Measurements from ENCODE around the gene FNIP1.

Gene FNIP1

GRCh38 chr5:131671409-131671808 is 125.4 kb downstream of the FNIP1 start:
- Histone ChIP-seq H3K27me3 (ENCODE audit: control insufficient read depth, insufficient read depth, low read length) (no peaks in the 10 kb centered on the region), H3K9ac (ENCODE audit: low read length) (no peak overlapping the region), H3K27ac (ENCODE audit: low read depth, low read length) (peak overlapping the region; percentile 82), H3K4me3 (ENCODE audit: low read length) (no peak overlapping the region), H3K36me3 (ENCODE audit: control insufficient read depth, insufficient read depth, low read length) (no peaks in the 10 kb centered on the region), H3K4me1 (ENCODE audit: control insufficient read depth, insufficient read depth, low read length) (peaks cover 24% of the 10 kb centered on the region)

GRCh38 chr5:131664929-131665328 is 131.9 kb downstream of the FNIP1 start:
- Histone ChIP-seq H3K27me3 (ENCODE audit: control insufficient read depth, insufficient read depth, low read length) (no peaks in the 10 kb centered on the region), H3K9ac (ENCODE audit: low read length) (no peak overlapping the region), H3K4me3 (ENCODE audit: low read length) (no peak overlapping the region), H3K27ac (ENCODE audit: low read depth, low read length) (no peak overlapping the region), H3K4me1 (ENCODE audit: control insufficient read depth, insufficient read depth, low read length) (no peaks in the 10 kb centered on the region), H3K36me3 (ENCODE audit: control insufficient read depth, insufficient read depth, low read length) (peaks cover 12% of the 10 kb centered on the region)

DNA sequence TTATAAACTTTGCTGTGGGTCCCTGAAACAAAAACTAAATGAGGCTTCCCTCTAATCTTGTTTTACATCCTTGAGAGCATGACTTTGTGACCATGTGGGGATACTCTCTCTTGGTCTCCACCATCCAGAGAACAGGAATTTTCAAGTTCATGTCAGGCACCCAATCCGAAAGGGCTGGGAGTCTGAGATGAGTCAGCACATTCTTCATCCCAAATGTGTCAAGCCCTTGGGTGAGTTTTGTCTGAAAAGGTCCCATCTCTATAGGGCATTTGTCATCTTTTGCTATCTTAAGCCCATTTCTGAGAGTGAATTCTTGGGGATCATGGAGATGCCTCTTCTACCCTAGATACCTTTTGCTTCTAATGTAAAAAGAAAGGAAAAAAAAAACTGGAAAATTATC is 134.9 kb downstream of the FNIP1 start:
- no peak overlapping the region for H3K4me3 ChIP-seq (ENCODE audit: low read length)
- no peak overlapping the region for H3K27ac ChIP-seq (ENCODE audit: low read depth, low read length)
- no peak overlapping the region for H3K9ac ChIP-seq (ENCODE audit: low read length)
- H3K4me1 ChIP-seq (ENCODE audit: control insufficient read depth, insufficient read depth, low read length), result no peaks in the 10 kb centered on the region
- H3K27me3 ChIP-seq (ENCODE audit: control insufficient read depth, insufficient read depth, low read length), result no peaks in the 10 kb centered on the region
- peaks cover 22% of the 10 kb centered on the region for H3K36me3 ChIP-seq (ENCODE audit: control insufficient read depth, insufficient read depth, low read length)

DNA sequence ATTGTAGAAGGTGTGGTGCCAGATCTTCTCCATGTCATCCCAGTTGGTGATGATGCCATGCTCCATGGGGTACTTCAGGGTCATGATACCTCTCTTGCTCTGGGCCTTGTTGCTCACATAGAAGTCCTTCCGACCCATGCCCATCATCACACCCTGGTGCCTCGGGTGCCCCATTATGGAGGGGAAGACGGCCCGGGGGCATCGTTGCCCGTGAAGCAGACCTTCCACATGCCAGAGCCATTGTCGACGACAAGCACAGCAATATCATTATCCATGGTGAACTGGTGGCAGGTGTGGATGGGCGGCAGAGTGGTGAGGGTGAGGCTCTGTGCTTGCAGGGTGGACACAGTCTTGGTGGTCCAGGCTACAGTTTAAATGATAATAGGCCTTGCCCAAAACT is 137.0 kb downstream of the FNIP1 start:
- Histone ChIP-seq H3K9ac (ENCODE audit: low read length) (no peak overlapping the region), H3K36me3 (ENCODE audit: control insufficient read depth, insufficient read depth, low read length) (peaks cover 22% of the 10 kb centered on the region), H3K27ac (ENCODE audit: low read depth, low read length) (no peak overlapping the region), H3K4me1 (ENCODE audit: control insufficient read depth, insufficient read depth, low read length) (no peaks in the 10 kb centered on the region), H3K27me3 (ENCODE audit: control insufficient read depth, insufficient read depth, low read length) (no peaks in the 10 kb centered on the region), H3K4me3 (ENCODE audit: low read length) (no peak overlapping the region)

DNA sequence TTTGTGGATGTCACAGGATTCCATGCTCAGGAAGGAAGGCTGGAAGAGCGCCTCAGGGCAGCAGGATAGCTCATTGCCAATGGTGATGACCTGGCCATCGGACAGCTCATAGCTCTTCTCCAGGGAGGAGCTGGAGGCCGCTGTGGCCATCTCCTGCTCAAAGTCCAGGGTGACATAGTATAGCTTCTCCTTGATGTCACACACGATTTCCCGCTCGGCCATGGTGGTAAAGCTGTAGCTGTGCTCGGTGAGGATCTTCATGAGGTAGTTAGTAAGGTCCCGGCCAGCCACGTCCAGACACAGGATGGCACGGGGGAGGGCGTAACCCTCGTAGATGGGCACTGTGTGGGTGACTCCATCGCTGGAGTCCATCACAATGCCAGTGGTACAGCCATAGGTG is 137.5 kb downstream of the FNIP1 start:
- Histone ChIP-seq H3K27me3 (ENCODE audit: control insufficient read depth, insufficient read depth, low read length) (no peaks in the 10 kb centered on the region), H3K4me1 (ENCODE audit: control insufficient read depth, insufficient read depth, low read length) (no peaks in the 10 kb centered on the region), H3K4me3 (ENCODE audit: low read length) (no peak overlapping the region), H3K27ac (ENCODE audit: low read depth, low read length) (no peak overlapping the region), H3K9ac (ENCODE audit: low read length) (no peak overlapping the region), H3K36me3 (ENCODE audit: control insufficient read depth, insufficient read depth, low read length) (peaks cover 22% of the 10 kb centered on the region)

GRCh38 chr5:131654776-131655175 is 142.0 kb downstream of the FNIP1 start:
- Histone ChIP-seq H3K36me3 (ENCODE audit: control insufficient read depth, insufficient read depth, low read length) (peaks cover 18% of the 10 kb centered on the region), H3K4me3 (ENCODE audit: low read length) (no peak overlapping the region), H3K9ac (ENCODE audit: low read length) (no peak overlapping the region), H3K27me3 (ENCODE audit: control insufficient read depth, insufficient read depth, low read length) (no peaks in the 10 kb centered on the region), H3K4me1 (ENCODE audit: control insufficient read depth, insufficient read depth, low read length) (no peaks in the 10 kb centered on the region), H3K27ac (ENCODE audit: low read depth, low read length) (no peak overlapping the region)

GRCh38 chr5:131654309-131654708 is 142.5 kb downstream of the FNIP1 start:
- H3K36me3 ChIP-seq (ENCODE audit: control insufficient read depth, insufficient read depth, low read length), result peaks cover 14% of the 10 kb centered on the region
- H3K9ac ChIP-seq (ENCODE audit: low read length), result no peak overlapping the region
- no peak overlapping the region for H3K4me3 ChIP-seq (ENCODE audit: low read length)
- H3K4me1 ChIP-seq (ENCODE audit: control insufficient read depth, insufficient read depth, low read length), result no peaks in the 10 kb centered on the region
- H3K27ac ChIP-seq (ENCODE audit: low read depth, low read length), result no peak overlapping the region
- H3K27me3 ChIP-seq (ENCODE audit: control insufficient read depth, insufficient read depth, low read length), result no peaks in the 10 kb centered on the region

DNA sequence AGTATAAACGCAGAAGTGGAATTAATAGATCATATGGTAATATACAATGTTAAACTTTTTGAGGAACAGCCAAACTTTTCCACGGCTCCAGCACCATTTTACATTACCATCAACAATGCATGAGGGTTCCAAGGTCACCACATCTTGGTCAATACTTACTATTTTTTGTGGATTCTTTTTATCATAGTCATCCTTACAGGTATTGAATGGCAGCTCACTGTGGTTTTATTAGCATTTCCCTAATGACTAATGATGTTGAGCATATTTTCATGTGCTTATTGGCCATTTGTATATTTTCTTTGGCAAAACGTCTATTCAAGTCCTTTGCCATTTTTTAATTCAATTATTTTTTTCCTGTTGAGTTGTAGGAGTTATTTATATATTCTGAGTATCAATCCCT is 147.7 kb downstream of the FNIP1 start:
- Histone ChIP-seq H3K36me3 (ENCODE audit: control insufficient read depth, insufficient read depth, low read length) (peaks cover 14% of the 10 kb centered on the region), H3K9ac (ENCODE audit: low read length) (no peak overlapping the region), H3K27ac (ENCODE audit: low read depth, low read length) (no peak overlapping the region), H3K4me1 (ENCODE audit: control insufficient read depth, insufficient read depth, low read length) (no peaks in the 10 kb centered on the region), H3K4me3 (ENCODE audit: low read length) (no peak overlapping the region), H3K27me3 (ENCODE audit: control insufficient read depth, insufficient read depth, low read length) (no peaks in the 10 kb centered on the region)

DNA sequence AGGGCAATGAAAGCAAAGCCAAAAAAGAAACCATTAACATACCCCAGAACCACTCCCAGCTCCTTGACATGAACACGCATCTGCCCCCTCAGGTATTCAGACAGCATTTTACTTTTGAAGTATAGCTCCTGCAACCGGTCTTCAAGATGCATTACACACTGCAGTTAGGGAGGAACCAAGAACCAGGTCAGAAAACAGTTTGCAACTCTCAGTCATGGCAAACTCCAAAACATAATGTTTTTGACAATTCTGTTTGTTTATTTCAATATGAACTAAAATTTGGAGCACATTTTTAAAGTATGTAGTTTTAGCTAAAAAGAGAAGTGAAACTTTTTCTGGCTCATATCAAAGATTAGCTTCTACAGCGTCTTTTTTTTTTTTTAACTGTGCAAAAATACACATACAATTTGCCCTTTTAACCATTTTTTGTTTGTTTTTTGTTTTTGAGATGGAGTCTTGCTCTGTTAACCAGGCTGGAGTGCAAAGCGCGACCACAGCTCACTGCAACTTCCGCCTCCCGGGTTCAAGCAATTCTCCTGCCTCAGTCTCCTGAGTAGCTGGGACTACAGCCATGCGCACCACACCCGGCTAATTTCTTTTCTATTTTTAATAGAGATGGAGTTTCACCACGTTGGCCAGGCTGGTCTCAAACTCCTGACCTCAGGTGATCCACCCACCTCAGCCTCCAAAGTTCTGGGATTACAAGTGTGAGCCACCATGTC is 149.6 kb downstream of the FNIP1 start:
- Histone ChIP-seq H3K4me3 (ENCODE audit: low read length) (no peak overlapping the region), H3K27ac (ENCODE audit: low read depth, low read length) (no peak overlapping the region), H3K9ac (ENCODE audit: low read length) (no peak overlapping the region), H3K27me3 (ENCODE audit: control insufficient read depth, insufficient read depth, low read length) (no peaks in the 10 kb centered on the region), H3K36me3 (ENCODE audit: control insufficient read depth, insufficient read depth, low read length) (peaks cover 12% of the 10 kb centered on the region), H3K4me1 (ENCODE audit: control insufficient read depth, insufficient read depth, low read length) (no peaks in the 10 kb centered on the region)

DNA sequence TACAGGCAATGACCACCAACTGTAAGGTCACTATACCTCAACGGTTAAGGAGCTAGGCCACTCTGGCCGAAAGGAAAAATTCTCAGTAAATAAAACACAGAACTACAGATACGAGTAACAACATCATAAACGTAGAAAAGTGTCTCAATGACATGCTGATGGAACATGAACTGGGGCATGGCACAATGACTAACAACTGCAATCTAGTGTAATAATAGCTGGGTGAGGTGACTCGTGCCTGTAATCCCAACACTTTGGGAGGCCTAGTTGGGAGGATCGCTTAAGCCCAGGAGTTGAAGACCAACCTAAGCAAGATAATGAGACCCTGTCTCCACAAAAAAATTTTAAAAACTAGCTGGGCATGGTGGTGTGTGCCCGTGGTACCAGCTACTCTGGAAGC is 152.0 kb downstream of the FNIP1 start:
- Histone ChIP-seq H3K36me3 (ENCODE audit: control insufficient read depth, insufficient read depth, low read length) (peaks cover 5% of the 10 kb centered on the region), H3K4me3 (ENCODE audit: low read length) (no peak overlapping the region), H3K27me3 (ENCODE audit: control insufficient read depth, insufficient read depth, low read length) (no peaks in the 10 kb centered on the region), H3K27ac (ENCODE audit: low read depth, low read length) (no peak overlapping the region), H3K4me1 (ENCODE audit: control insufficient read depth, insufficient read depth, low read length) (no peaks in the 10 kb centered on the region), H3K9ac (ENCODE audit: low read length) (no peak overlapping the region)

GRCh38 chr5:131644370-131644769 is 152.4 kb downstream of the FNIP1 start:
- Histone ChIP-seq H3K27me3 (ENCODE audit: control insufficient read depth, insufficient read depth, low read length) (no peaks in the 10 kb centered on the region), H3K4me3 (ENCODE audit: low read length) (no peak overlapping the region), H3K9ac (ENCODE audit: low read length) (no peak overlapping the region), H3K4me1 (ENCODE audit: control insufficient read depth, insufficient read depth, low read length) (no peaks in the 10 kb centered on the region), H3K27ac (ENCODE audit: low read depth, low read length) (no peak overlapping the region), H3K36me3 (ENCODE audit: control insufficient read depth, insufficient read depth, low read length) (peaks cover 5% of the 10 kb centered on the region)

GRCh38 chr5:131641494-131641893 is 155.3 kb downstream of the FNIP1 start:
- Histone ChIP-seq H3K4me3 (ENCODE audit: low read length) (no peak overlapping the region), H3K36me3 (ENCODE audit: control insufficient read depth, insufficient read depth, low read length) (peaks cover 2% of the 10 kb centered on the region), H3K9ac (ENCODE audit: low read length) (no peak overlapping the region), H3K4me1 (ENCODE audit: control insufficient read depth, insufficient read depth, low read length) (no peaks in the 10 kb centered on the region), H3K27me3 (ENCODE audit: control insufficient read depth, insufficient read depth, low read length) (no peaks in the 10 kb centered on the region), H3K27ac (ENCODE audit: low read depth, low read length) (no peak overlapping the region)

DNA sequence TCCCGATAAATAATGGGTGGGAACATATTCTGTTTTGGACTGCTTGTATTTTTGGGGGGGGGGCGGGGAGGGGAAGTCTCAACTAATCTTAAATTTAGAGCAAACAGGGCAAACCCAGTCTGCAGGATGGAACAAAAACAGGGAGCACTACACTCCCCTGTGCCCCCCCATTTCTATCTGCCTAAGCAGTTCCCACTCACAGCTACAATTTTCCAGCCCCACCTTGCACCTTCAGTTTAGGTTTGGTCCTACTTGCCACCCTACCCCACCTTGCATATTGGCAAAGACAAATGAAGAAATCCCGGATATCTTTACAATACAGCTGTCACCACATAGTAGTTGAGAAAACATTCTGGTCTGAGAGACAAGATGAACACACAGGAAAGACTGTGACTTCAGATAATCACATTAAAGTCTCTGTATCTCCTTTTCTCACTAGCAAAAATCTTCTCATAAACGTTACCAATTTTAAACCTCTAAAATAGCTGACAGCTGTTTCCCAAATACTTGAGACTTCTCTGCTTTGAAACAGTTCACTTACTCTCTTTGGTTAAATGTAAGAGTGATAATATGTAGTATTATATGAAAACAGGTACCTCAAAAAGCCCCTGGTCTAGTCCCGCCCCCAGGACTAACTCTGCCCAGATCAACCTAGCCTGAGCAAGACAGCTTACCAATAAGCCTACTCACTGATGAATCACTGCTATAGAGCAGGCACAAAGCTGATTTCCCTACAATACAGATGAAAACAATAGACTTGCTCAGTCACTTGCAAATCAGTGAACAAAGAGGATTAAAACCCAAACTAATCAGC is 156.6 kb downstream of the FNIP1 start:
- Histone ChIP-seq H3K4me3 (ENCODE audit: low read length) (no peak overlapping the region), H3K27me3 (ENCODE audit: control insufficient read depth, insufficient read depth, low read length) (no peaks in the 10 kb centered on the region), H3K9ac (ENCODE audit: low read length) (no peak overlapping the region), H3K4me1 (ENCODE audit: control insufficient read depth, insufficient read depth, low read length) (peaks cover 6% of the 10 kb centered on the region), H3K27ac (ENCODE audit: low read depth, low read length) (no peak overlapping the region), H3K36me3 (ENCODE audit: control insufficient read depth, insufficient read depth, low read length) (peaks cover 2% of the 10 kb centered on the region)

Measured in rectal smooth muscle tissue (tissue), 1 donor.